AG09309 (cell line): ENCODE measurements around the gene ATP2C2.

Source experiments
- DNase-seq: peaks from one replicate; pipeline ENCODE4 v3.0.0-alpha.2; 2010; ENCODE audit warnings: low read depth
- H3K4me3 ChIP-seq: 2 replicates; pipeline ENCODE4 v1.5.1; 2011; ENCODE audit warnings: mild to moderate bottlenecking, low read depth, low read length, moderate library complexity; ENCODE audit not compliant: control insufficient read depth
- CTCF ChIP-seq: IDR thresholded peaks from 2 replicates; pipeline ENCODE4 v1.5.1; 2011; ENCODE audit warnings: mild to moderate bottlenecking, low read depth, low read length, inconsistent platforms; ENCODE audit not compliant: insufficient read depth, control insufficient read depth; ENCODE audit errors: missing control alignments

ATP2C2 gene

GRCh38 chr16:84483882-84484565, 115.7 kb downstream of the ATP2C2 start:
- H3K4me3 ChIP-seq, result no peak overlapping the region
- no peak for TF ChIP-seq CTCF
- no peak for DNase-seq

- no peak for DNase-seq
- no peak overlapping the region for H3K4me3 ChIP-seq
- peak; percentile 77 for TF ChIP-seq CTCF
These were observed 116.4 kb downstream of the ATP2C2 start for GRCh38 chr16:84484579-84485254.

GRCh38 chr16:84485255-84486010, 117.1 kb downstream of the ATP2C2 start:
- TF ChIP-seq CTCF, result no peak
- DNase-seq, result no peak
- no peak overlapping the region for H3K4me3 ChIP-seq

- no peak for DNase-seq
- no peak for TF ChIP-seq CTCF
- no peak overlapping the region for H3K4me3 ChIP-seq
These were observed 117.8 kb downstream of the ATP2C2 start for GRCh38 chr16:84486126-84486525.

GRCh38 chr16:84486551-84487235, 118.4 kb downstream of the ATP2C2 start:
- no peak for DNase-seq
- TF ChIP-seq CTCF, result no peak
- no peak overlapping the region for H3K4me3 ChIP-seq

GRCh38 chr16:84487358-84487757, 119.0 kb downstream of the ATP2C2 start:
- no peak overlapping the region for H3K4me3 ChIP-seq
- TF ChIP-seq CTCF, result no peak
- no peak for DNase-seq
